Measurements from ENCODE around the gene ACSS2. TPM values are rescaled to one million over a fixed set of nuclear protein-coding genes. Genes with fewer than 3 reads are reported as not detected.
A peak's percentile ranks its signal among the peaks of the same experiment; 100 is the strongest.

ACSS2 gene
- total RNA-seq, 1 donor from 2014 or later = 57.6 TPM

- no peak for DNase-seq (ENCODE audit: low read depth in 2 of 2)
These were observed 38.7 kb downstream of the ACSS2 start for GRCh38 chr20:34915131-34915530.

DNA sequence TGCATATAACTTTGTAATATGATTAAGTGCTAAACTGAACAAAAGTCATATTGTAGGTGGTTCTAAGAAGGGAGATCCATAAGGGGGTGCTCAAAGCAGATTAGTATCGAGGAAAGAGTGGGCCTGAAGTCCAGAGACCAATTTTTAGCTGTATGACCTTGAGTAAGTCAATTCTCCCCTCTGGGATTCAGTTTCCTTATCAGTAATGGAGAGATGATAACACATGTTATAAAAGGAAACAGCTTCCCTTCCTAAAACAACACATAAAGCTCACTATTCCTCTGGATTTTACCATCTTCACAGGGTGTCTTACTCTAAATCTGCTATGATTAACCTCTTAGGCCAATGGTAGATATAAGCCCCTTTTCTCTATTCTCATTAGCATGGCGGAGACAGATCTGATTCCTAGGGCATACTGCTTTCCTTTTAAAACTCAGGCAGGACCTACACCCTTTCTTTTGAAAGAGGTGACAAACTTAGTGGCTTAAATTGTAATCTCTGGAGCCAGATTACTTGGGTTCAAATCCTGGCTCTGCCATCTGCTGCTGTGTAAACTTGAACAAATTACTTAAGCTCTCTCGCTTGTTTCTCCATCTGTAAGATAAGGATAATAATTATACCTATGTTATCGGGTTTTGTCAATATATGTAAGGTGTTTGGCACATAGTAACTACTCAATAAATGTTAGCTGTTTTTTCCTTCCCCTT, 39.5 kb downstream of the ACSS2 start:
- no peak for DNase-seq (ENCODE audit: low read depth in 2 of 2)

- DNase-seq (ENCODE audit: low read depth in 2 of 2) = no peak
These were observed 40.5 kb downstream of the ACSS2 start for GRCh38 chr20:34916774-34917354.

DNA sequence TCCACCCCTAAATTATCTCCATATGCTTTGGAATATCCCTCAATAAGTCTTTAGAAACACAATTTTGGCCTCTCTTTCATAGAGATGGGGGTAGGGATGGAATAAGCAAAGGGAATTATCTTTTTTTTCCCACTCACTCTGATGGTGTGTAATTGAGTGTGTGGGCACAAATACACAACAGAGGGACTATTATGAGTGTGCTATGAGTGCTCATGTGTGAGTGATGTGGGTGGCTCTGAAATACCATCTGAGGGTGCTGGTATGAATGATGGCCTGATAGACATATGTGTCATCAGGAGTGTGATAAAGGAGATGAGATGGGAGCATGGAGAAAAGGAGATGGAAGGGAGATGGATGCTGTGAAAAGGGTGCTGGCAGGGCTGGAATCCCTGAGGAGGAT, 43.6 kb downstream of the ACSS2 start:
- DNase-seq (ENCODE audit: low read depth in 2 of 2) = no peak

DNA sequence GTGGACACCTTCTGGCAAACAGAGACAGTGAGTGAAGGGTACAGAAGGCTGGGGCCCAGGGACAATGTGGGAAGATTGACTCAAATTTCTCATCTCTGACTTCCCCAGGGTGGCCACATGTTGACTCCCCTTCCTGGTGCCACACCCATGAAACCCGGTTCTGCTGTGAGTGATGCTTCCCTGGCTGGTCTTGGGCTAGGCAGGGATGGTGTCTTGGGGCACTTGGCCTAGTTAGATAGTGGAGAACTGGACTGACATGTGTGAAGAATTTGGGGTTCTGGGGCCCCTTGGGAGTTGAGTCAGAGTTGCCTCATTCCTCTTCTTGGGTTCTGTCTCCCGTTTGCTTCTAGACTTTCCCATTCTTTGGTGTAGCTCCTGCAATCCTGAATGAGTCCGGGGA, 45.0 kb downstream of the ACSS2 start:
- no peak for DNase-seq (ENCODE audit: low read depth in 2 of 2)

DNA sequence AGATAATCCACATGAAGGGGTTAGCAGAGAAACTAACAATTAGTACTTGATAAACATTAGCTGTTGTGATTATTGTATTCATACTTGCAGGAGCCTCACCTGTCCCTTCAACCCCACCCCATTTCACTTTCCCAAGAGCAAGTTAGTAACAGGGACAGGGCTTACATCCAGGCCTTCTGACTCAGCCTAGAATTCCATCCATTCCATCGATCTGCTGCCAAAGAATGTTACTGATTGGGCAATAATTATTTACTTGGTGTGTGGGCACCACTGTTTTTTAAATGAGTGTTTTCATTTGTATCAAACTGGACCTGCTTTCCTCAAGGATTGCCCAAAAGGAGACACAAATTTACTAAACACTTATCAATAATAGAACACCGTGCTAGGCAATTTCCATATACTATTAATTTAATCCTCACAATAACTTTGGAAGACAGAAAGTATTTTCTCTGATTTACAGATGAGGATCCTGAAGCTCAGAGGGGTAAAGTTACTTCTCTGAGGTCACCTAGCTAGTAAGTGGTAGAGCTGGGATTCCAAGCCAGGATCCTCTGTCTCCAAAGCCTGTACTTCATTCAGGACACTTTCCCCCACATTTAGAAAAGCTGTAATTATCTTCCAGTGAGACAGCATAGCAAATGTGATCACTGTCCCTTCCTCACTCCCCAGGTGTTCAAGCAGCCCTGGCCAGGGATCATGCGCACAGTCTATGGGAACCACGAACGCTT, 46.4 kb downstream of the ACSS2 start:
- DNase-seq (ENCODE audit: low read depth in 2 of 2) = peak; percentile 28 to 44

DNA sequence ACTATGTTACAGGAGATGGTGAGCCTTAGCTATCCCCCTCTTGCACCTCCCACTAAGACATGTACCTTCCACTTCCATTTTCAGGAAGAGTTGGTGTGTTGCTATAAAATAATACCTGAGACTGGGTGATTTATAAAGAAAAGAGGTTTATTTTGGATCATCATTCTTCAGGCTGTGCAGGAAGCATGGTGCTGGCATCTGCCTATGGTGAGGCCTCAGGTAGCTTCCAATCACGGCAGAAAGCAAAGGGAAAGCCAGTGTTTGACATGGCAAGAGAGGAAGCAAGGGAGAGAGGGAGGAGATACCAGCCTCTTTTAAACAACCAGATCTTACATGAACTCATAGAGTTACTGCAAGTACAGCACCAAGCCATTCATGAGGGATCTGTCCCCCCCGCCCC, 47.0 kb downstream of the ACSS2 start:
- no peak for DNase-seq (ENCODE audit: low read depth in 2 of 2)

GRCh38 chr20:34925341-34925740, 48.9 kb downstream of the ACSS2 start:
- DNase-seq (ENCODE audit: low read depth in 2 of 2) = no peak

- no peak for DNase-seq (ENCODE audit: low read depth in 2 of 2)
These were observed 49.6 kb downstream of the ACSS2 start for GRCh38 chr20:34925981-34926380.

GRCh38 chr20:34926581-34926980, 50.2 kb downstream of the ACSS2 start:
- no peak for DNase-seq (ENCODE audit: low read depth in 2 of 2)

GRCh38 chr20:34927736-34928135, 51.3 kb downstream of the ACSS2 start:
- no peak for DNase-seq (ENCODE audit: low read depth in 2 of 2)

DNA sequence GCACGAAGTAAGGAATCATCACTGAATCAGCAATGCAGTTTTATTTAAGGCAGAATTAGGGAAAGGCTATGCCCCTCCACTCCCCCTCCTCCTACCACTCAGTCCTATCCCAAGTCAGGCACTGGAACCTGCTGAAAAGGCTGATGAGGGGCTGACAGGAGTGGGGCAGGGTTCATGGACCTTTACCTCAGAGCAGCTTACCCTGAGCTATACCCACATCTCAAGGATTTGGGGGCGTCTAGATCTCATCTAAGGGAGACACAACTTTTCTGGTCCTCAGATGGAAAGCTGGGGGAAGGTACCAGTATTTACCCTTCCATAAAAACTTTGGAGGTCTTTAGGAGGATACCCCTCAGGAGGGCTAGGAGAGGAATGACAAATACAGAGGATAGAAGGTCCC, 52.0 kb downstream of the ACSS2 start:
- no peak for DNase-seq (ENCODE audit: low read depth in 2 of 2)

DNA sequence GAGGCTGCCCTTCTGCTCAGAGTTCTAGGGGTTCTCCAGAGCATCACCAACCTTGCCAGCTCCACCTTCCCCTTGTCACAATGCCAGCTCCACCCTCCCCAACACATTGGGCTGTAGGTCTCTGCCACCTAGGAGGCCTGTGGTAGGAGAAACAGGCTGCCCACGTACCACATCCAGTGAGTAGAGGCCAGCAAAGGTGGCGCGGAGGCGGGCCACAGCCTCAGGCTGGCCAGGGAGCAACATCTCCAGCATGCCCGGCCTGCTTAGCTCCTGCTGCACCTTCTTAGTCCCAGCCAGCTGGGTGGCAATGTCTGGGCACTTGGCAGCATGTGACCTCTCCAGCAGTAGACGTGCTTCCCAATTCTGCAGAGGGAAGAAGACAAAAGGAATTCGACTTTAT, 55.4 kb downstream of the ACSS2 start:
- DNase-seq (ENCODE audit: low read depth in 2 of 2) = no peak

GRCh38 chr20:34938466-34939163, 62.2 kb downstream of the ACSS2 start:
- peak in 1 of 2 donors; percentile 44 for DNase-seq (ENCODE audit: low read depth in 2 of 2)

DNA sequence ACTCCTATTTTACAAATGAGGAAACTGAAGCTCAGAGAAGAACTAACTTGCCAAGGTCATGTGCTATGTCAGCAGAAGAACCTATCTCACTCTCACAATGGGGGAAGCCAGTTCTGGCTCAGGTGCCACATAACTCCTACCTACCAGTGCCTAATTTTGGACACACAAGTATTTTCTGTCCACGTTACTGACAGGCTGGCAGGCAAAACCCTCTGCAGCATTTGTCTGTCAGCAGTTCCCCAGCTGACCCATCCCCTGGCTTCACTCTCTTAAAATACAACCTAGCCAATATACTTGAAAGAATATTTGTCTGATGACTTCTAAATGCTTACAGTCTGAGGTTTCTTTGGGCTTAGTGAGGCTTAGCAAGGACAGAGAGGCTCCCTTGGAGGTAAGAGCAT, 63.7 kb downstream of the ACSS2 start:
- DNase-seq (ENCODE audit: low read depth in 2 of 2) = no peak

GRCh38 chr20:34941226-34941625, 64.8 kb downstream of the ACSS2 start:
- peak in 1 of 2 donors; percentile 66 for DNase-seq (ENCODE audit: low read depth in 2 of 2)

GRCh38 chr20:34942301-34942700, 65.9 kb downstream of the ACSS2 start:
- no peak for DNase-seq (ENCODE audit: low read depth in 2 of 2)

DNA sequence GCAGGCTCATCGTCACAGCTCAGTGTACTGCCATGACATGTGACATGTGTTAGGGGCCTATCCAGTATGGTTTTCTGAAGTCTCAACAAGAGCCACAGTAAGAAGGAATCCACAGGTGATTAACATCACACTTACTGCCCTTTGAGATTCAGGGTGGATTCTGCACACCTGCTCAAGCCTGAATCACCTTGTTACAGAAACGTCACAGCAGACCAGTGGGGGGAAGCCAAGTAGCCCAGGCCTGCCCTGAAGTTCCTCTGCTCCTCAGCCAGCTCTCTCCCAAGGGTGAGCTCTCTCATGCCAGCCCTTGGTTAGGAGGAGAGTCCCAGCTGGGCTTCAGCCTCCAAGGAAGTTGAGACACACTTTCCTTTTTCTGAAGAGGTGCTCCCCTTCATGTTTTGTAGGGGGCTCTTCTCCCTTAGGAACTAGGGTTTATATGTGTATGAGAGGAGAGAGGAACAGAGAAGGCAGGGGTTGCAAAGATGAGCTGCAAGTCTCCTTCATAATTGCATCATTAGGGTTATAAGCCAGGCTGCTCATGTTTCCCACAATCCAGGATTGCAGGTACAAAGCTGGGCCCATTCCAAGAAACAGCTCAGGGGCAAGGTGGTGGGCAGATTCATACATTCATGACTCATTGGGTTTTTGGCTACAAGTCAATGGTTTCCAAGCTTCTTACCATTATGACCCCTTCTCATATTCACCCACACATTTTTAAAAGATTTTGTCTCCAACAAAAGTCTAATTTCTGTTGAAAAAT, 67.6 kb downstream of the ACSS2 start:
- DNase-seq (ENCODE audit: low read depth in 2 of 2) = no peak

- no peak for DNase-seq (ENCODE audit: low read depth in 2 of 2)
These were observed 69.1 kb downstream of the ACSS2 start for GRCh38 chr20:34945315-34946077.

GRCh38 chr20:34946661-34947060, 70.2 kb downstream of the ACSS2 start:
- DNase-seq (ENCODE audit: low read depth in 2 of 2) = no peak

DNA sequence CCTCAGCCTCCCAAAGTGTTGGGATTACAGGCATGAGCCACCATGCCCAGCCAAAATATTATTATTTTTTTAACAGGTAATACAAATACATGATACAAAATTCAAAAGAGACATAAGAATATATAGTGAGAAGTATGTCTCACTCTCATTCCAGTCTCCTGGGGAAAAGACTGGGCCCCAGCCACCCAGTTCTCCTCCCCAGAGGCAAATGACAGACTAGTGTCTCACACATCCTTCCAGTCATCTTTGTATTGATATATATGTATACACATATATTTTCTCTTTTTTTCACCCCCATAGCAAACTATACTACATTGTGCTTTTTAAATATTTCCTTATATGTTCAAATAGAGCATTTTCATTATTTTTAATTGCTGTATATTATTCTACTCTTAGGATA, 70.9 kb downstream of the ACSS2 start:
- no peak for DNase-seq (ENCODE audit: low read depth in 2 of 2)

Data from dermis microvascular lymphatic vessel endothelial cell (primary cell).